GM12873 (cell line): ENCODE measurements around the gene RPL31.

Source experiments
- CTCF ChIP-seq: IDR thresholded peaks from 2 replicates; pipeline ENCODE4 v1.5.1; 2012; ENCODE audit warnings: low read depth, mild to moderate bottlenecking, moderate library complexity, low read length, control low read depth; ENCODE audit not compliant: insufficient read depth; ENCODE audit errors: missing control alignments

The RPL31 gene

GRCh38 chr2:101001691-101002561 is at the start of gene RPL31:
Gene RPL31, plus strand, starts transcription at chr2:101002289. Its CDS starts 413 bp downstream, at chr2:101002702.
- no peak for TF ChIP-seq CTCF

- TF ChIP-seq CTCF = no peak
Observed at GRCh38 chr2:100952512-100952911, 49.6 kb upstream of the RPL31 start.

- no peak for TF ChIP-seq CTCF
Observed at GRCh38 chr2:100953406-100954043, 48.6 kb upstream of the RPL31 start.

DNA sequence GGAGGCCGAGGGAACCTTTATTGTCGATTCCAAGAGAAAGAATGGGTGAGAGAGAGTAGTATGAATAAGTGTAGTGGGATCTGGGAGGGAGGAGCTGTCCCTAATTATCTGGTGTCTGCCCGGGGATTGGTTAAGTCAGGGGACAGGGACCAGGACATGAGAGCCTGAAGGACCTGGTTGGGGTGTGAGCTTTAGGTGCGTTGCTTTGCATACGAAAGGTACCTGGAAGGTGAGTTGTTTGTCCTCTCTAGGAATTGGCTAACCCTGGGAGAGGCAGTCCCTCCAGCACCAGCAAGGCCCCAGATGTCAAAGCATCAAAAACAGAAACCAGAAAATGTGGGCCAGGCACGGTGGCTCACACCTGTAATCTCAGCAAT is 48.1 kb upstream of the RPL31 start:
- no peak for TF ChIP-seq CTCF

DNA sequence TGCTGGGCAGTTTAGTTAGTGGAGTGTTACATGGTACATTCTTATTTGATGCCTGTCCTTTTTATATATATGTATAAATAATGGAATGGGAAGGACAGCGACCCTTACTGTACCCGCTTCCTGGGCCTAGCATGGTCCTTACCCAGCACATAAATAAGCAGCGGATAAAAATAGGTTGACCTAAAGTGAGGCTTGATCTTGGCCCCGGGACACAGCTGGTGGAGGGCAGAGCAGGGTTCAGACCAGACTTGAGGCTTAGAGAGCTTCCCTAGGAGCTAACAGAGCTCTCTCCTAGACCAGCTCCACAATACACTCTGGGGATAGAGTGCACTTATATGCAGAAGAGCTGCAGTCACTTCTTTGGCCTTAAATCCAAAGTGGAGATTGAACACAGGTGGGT is 46.9 kb upstream of the RPL31 start:
- TF ChIP-seq CTCF = no peak

DNA sequence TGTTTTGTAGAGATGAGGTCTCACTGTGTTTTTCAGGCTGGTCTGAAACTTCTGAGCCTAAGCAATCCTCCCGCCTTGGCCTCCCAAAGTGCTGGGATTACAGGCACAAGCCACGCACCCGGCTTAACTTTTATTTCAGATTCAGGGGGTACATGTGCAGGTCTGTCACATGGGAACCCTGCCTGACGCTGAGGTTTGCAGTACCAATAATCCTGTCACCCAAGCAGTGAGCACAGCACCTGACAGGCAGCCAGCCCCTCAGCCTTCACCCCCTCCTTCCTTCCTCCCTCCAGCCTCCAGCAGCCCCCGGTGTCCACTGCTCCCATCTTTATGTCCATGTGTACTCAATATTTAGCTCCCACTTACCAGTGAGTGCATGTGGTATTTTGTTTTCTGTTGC is 46.0 kb upstream of the RPL31 start:
- no peak for TF ChIP-seq CTCF

DNA sequence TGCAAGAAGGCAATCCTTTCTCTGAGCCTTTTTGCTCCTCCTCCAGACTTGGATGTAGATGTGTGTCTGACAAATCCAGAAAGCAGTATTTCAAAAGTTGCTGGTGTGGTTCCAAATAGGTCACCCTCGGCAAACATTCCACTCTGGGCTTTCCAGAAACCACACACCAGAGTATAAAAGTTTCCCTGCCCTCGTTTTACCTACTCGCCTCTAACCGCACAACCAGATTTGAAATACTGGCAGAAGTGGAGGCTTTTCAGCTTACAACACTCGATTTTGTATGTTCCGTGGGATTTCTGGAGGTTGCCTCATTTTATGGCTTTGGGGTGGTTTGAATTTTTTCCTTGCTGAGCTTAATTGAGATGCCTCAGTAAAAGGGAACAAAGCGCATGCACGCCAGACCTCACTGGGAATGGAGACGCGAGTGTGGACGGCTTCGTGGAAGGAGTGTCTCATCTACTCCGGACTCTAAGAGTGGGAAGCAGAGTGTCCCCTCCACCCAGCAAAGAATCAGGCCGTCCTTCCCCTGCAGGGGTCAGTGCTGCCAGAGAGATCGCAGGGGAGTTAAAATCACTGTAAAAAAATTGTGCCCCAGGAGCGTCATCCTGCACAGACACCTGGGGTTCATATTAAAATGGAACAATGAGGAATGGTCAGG is 44.0 kb upstream of the RPL31 start:
- no peak for TF ChIP-seq CTCF
